ENCODE results near the gene DGKB.

The DGKB gene

DNA sequence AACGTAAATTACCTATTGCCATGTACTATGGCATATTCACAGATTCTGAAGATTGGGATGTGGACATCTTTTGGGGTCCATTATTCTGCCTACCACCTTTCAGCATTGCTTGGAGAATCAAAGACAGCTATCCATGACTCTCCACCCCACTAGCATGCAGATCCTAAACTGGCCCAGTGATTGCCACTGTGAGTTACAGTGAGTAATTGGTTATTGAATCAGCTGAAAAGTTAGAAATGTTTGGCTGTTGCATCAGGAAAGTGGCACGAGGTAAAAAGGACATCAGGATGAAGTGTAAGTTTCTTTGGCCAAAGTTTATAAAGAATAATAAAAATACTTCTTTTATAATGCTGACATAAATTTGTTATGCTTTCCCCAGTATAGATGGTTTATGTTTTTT is 764.9 kb downstream of the DGKB start:
- H3K27me3 Mint-ChIP-seq (ENCODE audit: low read depth), result no peaks in the 10 kb centered on the region
- H3K36me3 Mint-ChIP-seq (ENCODE audit: low read depth), result no peaks in the 10 kb centered on the region
- no peak overlapping the region for H3K27ac Mint-ChIP-seq
- no peak overlapping the region for H3K4me3 Mint-ChIP-seq
- no peaks in the 10 kb centered on the region for H3K9me3 Mint-ChIP-seq
- H3K4me1 Mint-ChIP-seq (ENCODE audit: low read depth), result no peaks in the 10 kb centered on the region

- Mint-ChIP-seq H3K27ac (no peak overlapping the region), H3K36me3 (ENCODE audit: low read depth) (no peaks in the 10 kb centered on the region), H3K9me3 (no peaks in the 10 kb centered on the region), H3K4me3 (no peak overlapping the region), H3K27me3 (ENCODE audit: low read depth) (no peaks in the 10 kb centered on the region), H3K4me1 (ENCODE audit: low read depth) (no peaks in the 10 kb centered on the region)
Measured at GRCh38 chr7:14133752-14134151, 768.8 kb downstream of the DGKB start.

DNA sequence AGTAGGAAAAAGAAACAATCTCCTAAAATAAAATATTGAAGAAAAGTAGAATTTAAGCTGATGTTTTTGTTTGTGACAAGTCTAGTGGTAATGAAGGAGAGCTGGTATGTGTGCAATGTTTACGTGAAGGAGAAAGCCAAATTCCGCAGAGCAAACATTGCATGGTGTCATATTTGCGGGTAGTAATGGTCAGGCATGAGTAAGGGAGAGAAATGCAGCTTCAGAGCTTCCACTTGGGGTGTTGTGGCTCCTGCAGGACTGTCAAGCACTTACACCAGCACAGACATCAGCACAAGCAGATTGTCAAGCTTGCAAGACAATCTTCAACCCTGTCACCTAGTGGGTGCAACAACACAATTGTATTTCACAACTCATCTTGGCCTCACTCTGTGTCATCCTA is 776.6 kb downstream of the DGKB start:
- Mint-ChIP-seq H3K27ac (no peak overlapping the region), H3K9me3 (no peaks in the 10 kb centered on the region), H3K4me3 (no peak overlapping the region), H3K27me3 (ENCODE audit: low read depth) (no peaks in the 10 kb centered on the region), H3K4me1 (ENCODE audit: low read depth) (no peaks in the 10 kb centered on the region), H3K36me3 (ENCODE audit: low read depth) (no peaks in the 10 kb centered on the region)

DNA sequence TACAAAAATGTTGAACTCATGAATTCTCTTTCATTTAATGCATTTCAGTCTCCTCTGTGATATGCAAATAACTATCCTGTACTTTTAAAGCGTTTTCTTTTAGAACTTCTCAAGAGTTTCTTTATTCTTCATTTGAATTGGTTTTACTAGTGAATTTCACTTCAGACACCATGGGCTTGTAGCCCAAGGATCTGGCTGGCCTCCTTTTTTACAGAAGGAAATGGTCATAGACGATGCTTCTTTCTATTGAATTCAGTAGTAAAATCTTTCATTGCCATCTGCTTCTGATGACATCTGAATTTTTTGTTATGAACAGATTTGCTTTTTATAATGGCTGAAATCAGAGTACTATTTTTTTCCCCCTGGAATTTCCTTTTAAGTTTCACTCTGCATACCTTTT is 777.8 kb downstream of the DGKB start:
- Mint-ChIP-seq H3K27me3 (ENCODE audit: low read depth) (no peaks in the 10 kb centered on the region), H3K36me3 (ENCODE audit: low read depth) (no peaks in the 10 kb centered on the region), H3K4me1 (ENCODE audit: low read depth) (no peaks in the 10 kb centered on the region), H3K27ac (no peak overlapping the region), H3K9me3 (no peaks in the 10 kb centered on the region), H3K4me3 (no peak overlapping the region)

DNA sequence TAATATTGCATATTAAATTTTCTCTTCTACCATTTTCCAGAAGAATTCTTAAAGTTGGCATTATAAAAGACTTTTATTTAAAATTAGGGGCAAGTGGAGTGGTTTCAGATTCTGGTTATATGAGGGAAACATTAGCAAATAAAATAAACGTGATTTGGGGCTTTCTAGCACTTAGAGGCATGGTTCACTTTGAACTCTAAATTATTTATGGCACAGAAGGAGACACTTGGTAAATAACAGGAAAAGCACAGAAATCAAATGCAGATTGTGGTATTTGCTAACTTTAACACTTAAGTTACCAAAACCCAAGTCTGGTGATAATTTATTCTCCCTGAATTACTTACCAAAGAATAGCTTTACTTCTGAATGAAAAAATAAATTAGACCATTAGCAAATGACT is 778.6 kb downstream of the DGKB start:
- Mint-ChIP-seq H3K36me3 (ENCODE audit: low read depth) (no peaks in the 10 kb centered on the region), H3K4me1 (ENCODE audit: low read depth) (no peaks in the 10 kb centered on the region), H3K27me3 (ENCODE audit: low read depth) (no peaks in the 10 kb centered on the region), H3K4me3 (no peak overlapping the region), H3K9me3 (no peaks in the 10 kb centered on the region), H3K27ac (no peak overlapping the region)

- no peak overlapping the region for H3K27ac Mint-ChIP-seq
- no peaks in the 10 kb centered on the region for H3K4me1 Mint-ChIP-seq (ENCODE audit: low read depth)
- H3K27me3 Mint-ChIP-seq (ENCODE audit: low read depth), result no peaks in the 10 kb centered on the region
- no peaks in the 10 kb centered on the region for H3K36me3 Mint-ChIP-seq (ENCODE audit: low read depth)
- peaks cover 6% of the 10 kb centered on the region for H3K9me3 Mint-ChIP-seq
- H3K4me3 Mint-ChIP-seq, result no peak overlapping the region
Measured at GRCh38 chr7:14115701-14116100, 786.9 kb downstream of the DGKB start.

DNA sequence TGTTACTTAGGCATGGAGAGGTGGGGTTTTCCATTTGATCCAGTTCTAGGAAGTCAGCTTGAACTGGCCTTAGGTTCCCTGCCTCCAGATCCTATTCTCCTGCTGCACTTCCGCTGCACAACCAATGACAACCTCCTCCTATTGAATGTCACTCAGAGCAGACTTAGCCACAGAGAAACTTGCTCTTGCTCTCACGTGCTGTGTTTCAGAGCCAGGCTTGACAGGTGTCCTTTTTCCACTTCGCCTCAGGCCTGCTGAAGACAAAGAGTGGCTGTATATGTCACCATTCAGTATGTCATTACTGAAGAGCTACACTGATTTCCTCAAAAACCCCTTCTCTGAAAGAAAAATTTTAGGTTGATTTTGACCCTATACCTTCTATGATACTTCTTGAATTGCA is 797.7 kb downstream of the DGKB start:
- Mint-ChIP-seq H3K4me3 (no peak overlapping the region), H3K36me3 (ENCODE audit: low read depth) (no peaks in the 10 kb centered on the region)

DNA sequence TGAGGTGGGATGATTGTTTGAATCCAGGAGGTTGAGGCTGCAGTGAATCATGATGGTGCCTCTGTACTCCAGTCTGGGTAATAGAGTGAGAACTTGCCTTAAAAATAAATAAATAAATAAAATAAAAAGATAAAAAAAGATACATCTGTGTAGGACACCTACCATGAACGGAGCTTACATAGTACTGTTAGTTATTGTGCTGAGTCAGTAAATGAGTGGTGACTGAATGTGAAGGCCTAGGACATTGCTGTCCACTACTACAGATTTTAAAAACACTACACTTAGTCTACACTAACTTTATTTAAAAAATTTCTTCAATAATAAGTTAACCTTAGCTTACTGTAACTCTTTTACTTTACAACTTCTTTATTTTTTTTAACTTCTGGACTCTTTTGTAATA is 806.4 kb downstream of the DGKB start:
- no peak overlapping the region for H3K27ac Mint-ChIP-seq
- no peaks in the 10 kb centered on the region for H3K4me1 Mint-ChIP-seq (ENCODE audit: low read depth)
- H3K4me3 Mint-ChIP-seq, result no peak overlapping the region
- H3K9me3 Mint-ChIP-seq, result peaks cover 4% of the 10 kb centered on the region
- no peaks in the 10 kb centered on the region for H3K27me3 Mint-ChIP-seq (ENCODE audit: low read depth)
- H3K36me3 Mint-ChIP-seq (ENCODE audit: low read depth), result no peaks in the 10 kb centered on the region

More for the DNA sequence above, 797.7 kb downstream of the DGKB start:
- no peaks in the 10 kb centered on the region for H3K4me1 Mint-ChIP-seq (ENCODE audit: low read depth)
- no peaks in the 10 kb centered on the region for H3K27me3 Mint-ChIP-seq (ENCODE audit: low read depth)
- peaks cover 9% of the 10 kb centered on the region for H3K9me3 Mint-ChIP-seq
- H3K27ac Mint-ChIP-seq, result no peak overlapping the region

- Mint-ChIP-seq H3K4me1 (ENCODE audit: low read depth) (no peaks in the 10 kb centered on the region), H3K27ac (no peak overlapping the region)
Measured at GRCh38 chr7:14095233-14095950, 807.2 kb downstream of the DGKB start.

More at GRCh38 chr7:14095233-14095950, 807.2 kb downstream of the DGKB start:
- Mint-ChIP-seq H3K4me3 (no peak overlapping the region), H3K9me3 (no peaks in the 10 kb centered on the region), H3K36me3 (ENCODE audit: low read depth) (no peaks in the 10 kb centered on the region), H3K27me3 (ENCODE audit: low read depth) (no peaks in the 10 kb centered on the region)

All from T-helper 1 cell treated with Interleukin-12 subunit alpha and Interleukin-12 subunit beta and Interleukin-4 antibody, amounts not matched to agents 30 μg/mL and 1 μg/mL, for 36 hours (primary cell).